Kidney (tissue), 14 donors: ENCODE results near the gene RBP7. TPM values are rescaled to one million over a fixed set of nuclear protein-coding genes. Genes with fewer than 3 reads are reported as not detected.

Experiments used
- DNase-seq, 5 donors: peaks; one replicate each; pipeline ENCODE4 v3.0.0-alpha.2; 2013 to 2020
- FAIRE-seq: peaks from 2 replicates; lab custom pipeline; 2012; peaks lifted over from hg19 to GRCh38; lab: Jason Lieb, UNC
- H3K27ac ChIP-seq, 2 donors: one replicate each; pipeline ENCODE4 v1.7.0; 2013; ENCODE audit warnings: low read depth in 2 of 2, low read length in 2 of 2, inconsistent platforms in 1 of 2
- H3K27me3 ChIP-seq: one replicate; pipeline ENCODE4 v1.7.1; 2013; ENCODE audit warnings: low read length, inconsistent platforms; ENCODE audit not compliant: control insufficient read depth, insufficient read depth
- H3K36me3 ChIP-seq, 3 donors: one replicate each; pipeline versions ENCODE4 v1.7.0 to v1.7.1; 2013; ENCODE audit warnings: low read length in 3 of 3, control low read depth in 1 of 3, inconsistent platforms in 1 of 3; ENCODE audit not compliant: insufficient read depth in 3 of 3, control insufficient read depth in 2 of 3
- H3K4me1 ChIP-seq, 3 donors: one replicate each; pipeline versions ENCODE4 v1.7.0 to v1.7.1; 2013; ENCODE audit warnings: low read length in 3 of 3, inconsistent platforms in 1 of 3, low read depth in 1 of 3; ENCODE audit not compliant: control insufficient read depth in 2 of 3, insufficient read depth in 2 of 3
- H3K4me3 ChIP-seq, 3 donors: one replicate each; pipeline versions ENCODE4 v1.7.0 to v1.8.1; 2013; ENCODE audit warnings: low read length in 3 of 3, control low read depth in 1 of 3, inconsistent platforms in 1 of 3
- H3K9ac ChIP-seq, 3 donors: one replicate each; pipeline versions ENCODE4 v1.7.0 to v1.7.1; 2013; ENCODE audit warnings: low read length in 3 of 3, control low read depth in 1 of 3, inconsistent platforms in 1 of 3
- H3K9me3 ChIP-seq, 3 donors: one replicate each; pipeline versions ENCODE4 v1.7.0 to v1.7.1; 2013; ENCODE audit warnings: low read length in 3 of 3, control low read depth in 1 of 3, inconsistent platforms in 1 of 3; ENCODE audit not compliant: control insufficient read depth in 2 of 3, insufficient read depth in 1 of 3
- intact Hi-C: fragments of 100-400 bp; cut with DNase I; formaldehyde crosslinking; loops from one replicate; pipeline ENCODE4 v1.11.1; 2022
- polyA plus RNA-seq: library from polyadenylated mRNA; stranded (reverse); fragments of 350-450 nt; fragmentation: Illumina TruSeq; extraction: RNeasy Lipid Tissue Mini Kit (QIAGEN cat#74804); gene quantifications from one replicate; pipeline ENCODE4 v1.2.3, GENCODE V29; 2014; ENCODE audit warnings: low read depth, low replicate concordance; ENCODE audit not compliant: insufficient read depth
- total RNA-seq: library from RNA; stranded (reverse); fragmentation: NEBNext Ultra II Directional; extraction: Animal tissue kit (Norgen Biotek cat#: 25700); gene quantifications from one replicate; pipeline ENCODE4 v1.2.1, GENCODE V29; 2021
- TF ChIP-seq, protein P1 (sequence below): IDR thresholded peaks from 3 replicates; pipeline ENCODE4 v1.5.1; 2012; ENCODE audit warnings: mild to moderate bottlenecking, moderate library complexity, borderline replicate concordance; ENCODE audit not compliant: insufficient read depth; ENCODE audit errors: extremely low read depth
- donor health status: control.
- donor health status: control.
- donor health status: control.
- donor health status: control.
- donor health status: control.
- donor health status: DM: yes; HTN: yes; CAD: no.
- donor health status: Normal renal cell carcinoma (clear cell type).

The RBP7 gene
- total and polyA plus RNA-seq, 2 donors from 2014 or later, result 21.2 to 49.3 TPM

DNA sequence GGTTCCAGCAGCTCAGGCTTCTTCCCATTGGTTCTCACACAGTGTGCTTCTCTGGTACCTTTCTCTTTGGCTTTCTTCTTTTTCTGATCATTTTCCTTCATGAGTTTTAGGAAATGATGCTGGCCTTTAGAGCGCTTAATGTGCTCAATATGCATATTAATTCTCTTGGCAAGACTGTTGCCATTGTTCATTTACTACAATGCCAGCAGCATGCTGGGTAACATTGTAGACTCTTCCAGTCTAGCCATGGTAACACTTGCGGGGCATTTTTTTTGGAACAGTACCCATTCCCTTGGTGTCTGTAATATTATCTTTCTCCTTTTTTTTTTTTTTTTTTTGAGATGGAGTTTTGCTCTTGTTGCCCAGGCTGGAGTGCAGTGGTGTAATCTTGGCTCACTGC is 57.4 kb downstream of the RBP7 start:
- TF ChIP-seq, protein P1, sequence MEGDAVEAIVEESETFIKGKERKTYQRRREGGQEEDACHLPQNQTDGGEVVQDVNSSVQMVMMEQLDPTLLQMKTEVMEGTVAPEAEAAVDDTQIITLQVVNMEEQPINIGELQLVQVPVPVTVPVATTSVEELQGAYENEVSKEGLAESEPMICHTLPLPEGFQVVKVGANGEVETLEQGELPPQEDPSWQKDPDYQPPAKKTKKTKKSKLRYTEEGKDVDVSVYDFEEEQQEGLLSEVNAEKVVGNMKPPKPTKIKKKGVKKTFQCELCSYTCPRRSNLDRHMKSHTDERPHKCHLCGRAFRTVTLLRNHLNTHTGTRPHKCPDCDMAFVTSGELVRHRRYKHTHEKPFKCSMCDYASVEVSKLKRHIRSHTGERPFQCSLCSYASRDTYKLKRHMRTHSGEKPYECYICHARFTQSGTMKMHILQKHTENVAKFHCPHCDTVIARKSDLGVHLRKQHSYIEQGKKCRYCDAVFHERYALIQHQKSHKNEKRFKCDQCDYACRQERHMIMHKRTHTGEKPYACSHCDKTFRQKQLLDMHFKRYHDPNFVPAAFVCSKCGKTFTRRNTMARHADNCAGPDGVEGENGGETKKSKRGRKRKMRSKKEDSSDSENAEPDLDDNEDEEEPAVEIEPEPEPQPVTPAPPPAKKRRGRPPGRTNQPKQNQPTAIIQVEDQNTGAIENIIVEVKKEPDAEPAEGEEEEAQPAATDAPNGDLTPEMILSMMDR, result no peak
- no peak for FAIRE-seq

DNA sequence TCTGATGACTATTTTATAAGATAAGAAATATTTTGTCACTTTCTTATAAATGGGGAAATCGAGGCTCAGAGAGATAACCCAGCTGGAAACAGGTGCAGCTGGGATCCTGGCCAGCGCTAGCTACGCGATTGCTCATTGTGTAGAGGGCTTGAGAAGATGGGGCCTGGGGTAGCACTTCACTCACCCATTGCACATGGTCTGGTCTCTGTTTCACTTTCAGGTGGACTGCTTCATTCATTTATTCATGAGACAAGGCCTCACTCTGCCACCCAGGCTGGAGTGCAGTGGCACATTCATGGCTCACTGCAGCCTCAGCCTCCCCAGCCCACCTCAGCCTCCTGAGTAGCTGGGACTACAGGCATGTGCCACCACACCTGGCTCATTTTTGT is 59.6 kb downstream of the RBP7 start:
- FAIRE-seq (no peak), DNase-seq (no peak)
- H3K27ac ChIP-seq, result no peak overlapping the region

More for the DNA sequence above, 57.4 kb downstream of the RBP7 start:
- Histone ChIP-seq H3K27ac (no peak overlapping the region), H3K27me3 (no peaks in the 10 kb centered on the region), H3K9me3 (no peaks in the 10 kb centered on the region), H3K36me3 (peaks cover 0 to 4% (median 3%) of the 10 kb centered on the region in 3 donors), H3K4me3 (no peak overlapping the region), H3K4me1 (no peaks in the 10 kb centered on the region), H3K9ac (no peak overlapping the region)
- DNase-seq, result no peak
- intact Hi-C loops, result no loop called here

DNA sequence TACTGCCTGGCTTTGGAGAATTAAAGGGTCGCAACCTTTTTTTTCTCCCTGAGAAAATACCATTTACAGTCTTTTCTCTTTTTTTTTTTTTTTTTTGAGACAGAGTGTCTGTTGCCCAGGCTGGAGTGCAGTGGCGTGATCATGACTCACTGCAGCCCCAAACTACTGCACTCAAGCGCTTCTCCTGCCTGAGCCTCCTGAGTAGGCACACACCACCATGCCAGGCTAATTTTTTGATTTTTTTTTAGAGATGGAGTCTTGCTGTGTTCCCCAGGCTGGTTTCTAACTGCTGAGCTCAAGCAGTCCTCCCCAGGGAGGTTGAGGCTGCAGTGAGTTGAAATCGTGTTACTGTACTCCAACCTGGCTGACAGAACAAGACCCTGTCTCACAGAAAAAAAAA is 60.3 kb downstream of the RBP7 start:
- H3K9me3 ChIP-seq, result no peaks in the 10 kb centered on the region
- DNase-seq (no peak), FAIRE-seq (no peak)
- no peaks in the 10 kb centered on the region for H3K4me1 ChIP-seq
- H3K4me3 ChIP-seq, result no peak overlapping the region
- TF ChIP-seq, protein P1, result no peak
- intact Hi-C loops, result no loop called here
- H3K27ac ChIP-seq, result no peak overlapping the region
- H3K36me3 ChIP-seq, result no peaks in the 10 kb centered on the region
- H3K9ac ChIP-seq, result no peak overlapping the region
- H3K27me3 ChIP-seq, result no peaks in the 10 kb centered on the region

More for the DNA sequence above, 59.6 kb downstream of the RBP7 start:
- Histone ChIP-seq H3K9ac (no peak overlapping the region), H3K36me3 (no peaks in the 10 kb centered on the region), H3K4me1 (no peaks in the 10 kb centered on the region), H3K9me3 (no peaks in the 10 kb centered on the region), H3K27me3 (no peaks in the 10 kb centered on the region), H3K4me3 (no peak overlapping the region)
- TF ChIP-seq, protein P1, result no peak
- intact Hi-C loops, result no loop called here

DNA sequence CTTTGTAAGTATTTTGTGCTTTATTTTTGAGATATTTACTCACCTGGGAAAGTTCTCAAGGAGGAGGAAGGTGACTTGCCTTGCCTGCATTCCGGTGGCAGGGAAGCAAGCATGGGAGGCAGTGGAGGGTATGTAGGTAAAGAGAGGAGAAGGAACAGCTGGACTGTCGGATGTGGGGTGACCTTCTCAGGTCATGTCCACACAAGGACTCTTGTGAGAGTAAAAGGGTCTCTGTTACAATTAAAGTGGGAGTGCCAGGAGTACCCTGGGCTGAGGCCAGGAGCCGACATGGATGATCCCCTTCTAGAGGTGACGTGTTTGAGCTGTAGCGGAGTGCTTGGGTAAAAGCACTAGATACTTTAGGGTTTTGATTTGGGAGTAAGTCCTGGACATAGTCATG is 60.8 kb downstream of the RBP7 start:
- Histone ChIP-seq H3K9ac (no peak overlapping the region), H3K36me3 (no peaks in the 10 kb centered on the region), H3K27me3 (no peaks in the 10 kb centered on the region), H3K9me3 (no peaks in the 10 kb centered on the region), H3K4me3 (no peak overlapping the region), H3K4me1 (no peaks in the 10 kb centered on the region), H3K27ac (no peak overlapping the region)
- TF ChIP-seq, protein P1, result no peak
- FAIRE-seq (no peak), DNase-seq (peak in 4 of 5 donors; percentile 59 to 80 (median 74))
- intact Hi-C loops, result no loop called here
